ENCODE results near the gene PLEKHG4B.
"Not testable (repeated sequence)": the region's sequence is repeated elsewhere in the genome, so short reads cannot be mapped to it uniquely, and the experiment has no call there.

The PLEKHG4B gene

GRCh38 chr5:92401-93220, 643 bp downstream of the PLEKHG4B start:
- DNase-seq (ENCODE audit: low spot score in 2 of 2) (no peak), ATAC-seq (replicated peaks; ENCODE audit: extremely low read depth, poor library complexity, severe bottlenecking) (no peak)
- Mint-ChIP-seq H3K36me3 (ENCODE audit: insufficient read depth) (no peaks in the 10 kb centered on the region), H3K27me3 (peaks cover 89% of the 10 kb centered on the region), H3K27ac (ENCODE audit: low read depth) (no peak overlapping the region), H3K9me3 (no peaks in the 10 kb centered on the region), H3K4me1 (peaks cover 8% of the 10 kb centered on the region), H3K4me3 (no peak overlapping the region)

GRCh38 chr5:93221-93980, 1.4 kb downstream of the PLEKHG4B start:
- Mint-ChIP-seq H3K4me1 (peaks cover 8% of the 10 kb centered on the region), H3K4me3 (no peak overlapping the region), H3K27me3 (peaks cover 89% of the 10 kb centered on the region), H3K27ac (ENCODE audit: low read depth) (no peak overlapping the region), H3K36me3 (ENCODE audit: insufficient read depth) (no peaks in the 10 kb centered on the region), H3K9me3 (no peaks in the 10 kb centered on the region)
- ATAC-seq (replicated peaks; ENCODE audit: extremely low read depth, poor library complexity, severe bottlenecking) = no peak
- DNase-seq (ENCODE audit: low spot score in 2 of 2) = no peak

GRCh38 chr5:94113-94892, 2.3 kb downstream of the PLEKHG4B start:
- H3K4me1 Mint-ChIP-seq = peaks cover 8% of the 10 kb centered on the region
- no peaks in the 10 kb centered on the region for H3K9me3 Mint-ChIP-seq
- no peak overlapping the region for H3K27ac Mint-ChIP-seq (ENCODE audit: low read depth)
- no peak overlapping the region for H3K4me3 Mint-ChIP-seq
- no peak for DNase-seq (ENCODE audit: low spot score in 2 of 2)
- peaks cover 81% of the 10 kb centered on the region for H3K27me3 Mint-ChIP-seq
- ATAC-seq (replicated peaks; ENCODE audit: extremely low read depth, poor library complexity, severe bottlenecking) = no peak
- no peaks in the 10 kb centered on the region for H3K36me3 Mint-ChIP-seq (ENCODE audit: insufficient read depth)

- ATAC-seq (replicated peaks; ENCODE audit: extremely low read depth, poor library complexity, severe bottlenecking) = no peak
- Mint-ChIP-seq H3K27ac (ENCODE audit: low read depth) (no peak overlapping the region), H3K9me3 (no peaks in the 10 kb centered on the region), H3K4me1 (peaks cover 8% of the 10 kb centered on the region), H3K36me3 (ENCODE audit: insufficient read depth) (no peaks in the 10 kb centered on the region), H3K4me3 (no peak overlapping the region), H3K27me3 (peaks cover 80% of the 10 kb centered on the region)
- no peak for DNase-seq (ENCODE audit: low spot score in 2 of 2)
Measured at GRCh38 chr5:95241-95980, 3.4 kb downstream of the PLEKHG4B start.

- Mint-ChIP-seq H3K4me1 (no peaks in the 10 kb centered on the region), H3K9me3 (no peaks in the 10 kb centered on the region), H3K36me3 (ENCODE audit: insufficient read depth) (no peaks in the 10 kb centered on the region), H3K27ac (ENCODE audit: low read depth) (no peak overlapping the region), H3K27me3 (peaks cover 66% of the 10 kb centered on the region), H3K4me3 (no peak overlapping the region)
- ATAC-seq (replicated peaks; ENCODE audit: extremely low read depth, poor library complexity, severe bottlenecking) = no peak
- no peak for DNase-seq (ENCODE audit: low spot score in 2 of 2)
Measured at GRCh38 chr5:96976-97660, 5.2 kb downstream of the PLEKHG4B start.

GRCh38 chr5:99815-100214, 7.8 kb downstream of the PLEKHG4B start:
- Mint-ChIP-seq H3K27me3 (peaks cover 72% of the 10 kb centered on the region), H3K27ac (ENCODE audit: low read depth) (no peak overlapping the region), H3K4me3 (no peak overlapping the region), H3K4me1 (no peaks in the 10 kb centered on the region), H3K36me3 (ENCODE audit: insufficient read depth) (no peaks in the 10 kb centered on the region), H3K9me3 (no peaks in the 10 kb centered on the region)
- DNase-seq (ENCODE audit: low spot score in 2 of 2) (no peak), ATAC-seq (replicated peaks; ENCODE audit: extremely low read depth, poor library complexity, severe bottlenecking) (no peak)

GRCh38 chr5:102411-103043, 10.6 kb downstream of the PLEKHG4B start:
- H3K27me3 Mint-ChIP-seq = peaks cover 62% of the 10 kb centered on the region

GRCh38 chr5:104106-104505, 12.1 kb downstream of the PLEKHG4B start:
- not testable (repeated sequence) for H3K4me1 Mint-ChIP-seq; ATAC-seq (replicated peaks; ENCODE audit: extremely low read depth, poor library complexity, severe bottlenecking); DNase-seq (ENCODE audit: low spot score in 2 of 2); H3K4me3 Mint-ChIP-seq; H3K36me3 Mint-ChIP-seq (ENCODE audit: insufficient read depth); H3K9me3 Mint-ChIP-seq; H3K27ac Mint-ChIP-seq (ENCODE audit: low read depth)
- H3K27me3 Mint-ChIP-seq = peaks cover 60% of the 10 kb centered on the region

More at GRCh38 chr5:102411-103043, 10.6 kb downstream of the PLEKHG4B start:
- Mint-ChIP-seq H3K36me3 (ENCODE audit: insufficient read depth) (no peaks in the 10 kb centered on the region), H3K4me1 (no peaks in the 10 kb centered on the region), H3K4me3 (no peak overlapping the region), H3K9me3 (no peaks in the 10 kb centered on the region), H3K27ac (ENCODE audit: low read depth) (no peak overlapping the region)
- ATAC-seq (replicated peaks; ENCODE audit: extremely low read depth, poor library complexity, severe bottlenecking) (no peak), DNase-seq (ENCODE audit: low spot score in 2 of 2) (no peak)

GRCh38 chr5:104778-105296, 12.9 kb downstream of the PLEKHG4B start:
- ATAC-seq (replicated peaks; ENCODE audit: extremely low read depth, poor library complexity, severe bottlenecking) = no peak
- Mint-ChIP-seq H3K9me3 (no peaks in the 10 kb centered on the region), H3K27me3 (peaks cover 53% of the 10 kb centered on the region), H3K4me1 (no peaks in the 10 kb centered on the region), H3K4me3 (no peak overlapping the region), H3K27ac (ENCODE audit: low read depth) (no peak overlapping the region), H3K36me3 (ENCODE audit: insufficient read depth) (no peaks in the 10 kb centered on the region)
- DNase-seq (ENCODE audit: low spot score in 2 of 2) = no peak

- no peaks in the 10 kb centered on the region for H3K4me1 Mint-ChIP-seq
- H3K36me3 Mint-ChIP-seq (ENCODE audit: insufficient read depth) = no peaks in the 10 kb centered on the region
- no peak for DNase-seq (ENCODE audit: low spot score in 2 of 2)
- H3K27me3 Mint-ChIP-seq = peaks cover 49% of the 10 kb centered on the region
- no peak overlapping the region for H3K27ac Mint-ChIP-seq (ENCODE audit: low read depth)
- ATAC-seq (replicated peaks; ENCODE audit: extremely low read depth, poor library complexity, severe bottlenecking) = no peak
- peaks cover 4% of the 10 kb centered on the region for H3K9me3 Mint-ChIP-seq
- H3K4me3 Mint-ChIP-seq = no peak overlapping the region
Measured at GRCh38 chr5:105504-106070, 13.6 kb downstream of the PLEKHG4B start.

- ATAC-seq (replicated peaks; ENCODE audit: extremely low read depth, poor library complexity, severe bottlenecking) (no peak), DNase-seq (ENCODE audit: low spot score in 2 of 2) (no peak)
- H3K4me3 Mint-ChIP-seq = no peak overlapping the region
- H3K4me1 Mint-ChIP-seq = no peaks in the 10 kb centered on the region
- peaks cover 6% of the 10 kb centered on the region for H3K9me3 Mint-ChIP-seq
- H3K27me3 Mint-ChIP-seq = peaks cover 49% of the 10 kb centered on the region
- no peak overlapping the region for H3K27ac Mint-ChIP-seq (ENCODE audit: low read depth)
- no peaks in the 10 kb centered on the region for H3K36me3 Mint-ChIP-seq (ENCODE audit: insufficient read depth)
Measured at GRCh38 chr5:106587-106986, 14.6 kb downstream of the PLEKHG4B start.
